ENCODE results near the gene FLVCR1. TPM values are rescaled to one million over a fixed set of nuclear protein-coding genes. Genes with fewer than 3 reads are reported as not detected.
"Not testable (repeated sequence)": the region's sequence is repeated elsewhere in the genome, so short reads cannot be mapped to it uniquely, and the experiment has no call there.

Gene FLVCR1
- total RNA-seq, 1 experiment from 2014 or later, result 9.6 TPM

- no peaks in the 10 kb centered on the region for H3K9me3 ChIP-seq (replicated peaks)
- H3K4me3 ChIP-seq, result no peak overlapping the region
- no peaks in the 10 kb centered on the region for H3K27me3 ChIP-seq (replicated peaks)
- no peaks in the 10 kb centered on the region for H3K4me1 ChIP-seq (replicated peaks)
- H3K36me3 ChIP-seq, result no peaks in the 10 kb centered on the region
- no peak overlapping the region for H3K27ac ChIP-seq
- no peak for DNase-seq (ENCODE audit: low read depth in 1 of 2, low spot score in 2 of 2)
Measured at GRCh38 chr1:212838145-212838544, 19.9 kb upstream of the FLVCR1 start.

DNA sequence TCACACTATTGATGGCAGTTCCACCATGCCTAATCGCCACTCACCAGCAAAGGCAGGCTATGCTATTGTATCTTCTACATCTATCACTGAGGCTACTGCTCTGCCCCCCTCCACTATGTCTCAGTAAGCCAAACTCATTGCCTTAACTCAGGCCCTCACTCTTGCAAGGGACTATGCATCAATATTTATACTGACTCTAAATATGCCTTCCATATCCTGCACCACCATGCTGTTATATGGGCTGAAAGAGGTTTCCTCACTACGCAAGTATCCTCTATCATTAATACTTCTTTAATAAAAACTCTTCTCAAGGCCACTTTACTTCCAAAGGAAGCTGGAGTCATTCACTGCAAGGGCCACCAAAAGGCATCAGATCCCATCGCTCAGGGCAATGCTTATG is 13.6 kb upstream of the FLVCR1 start:
- H3K27me3 ChIP-seq (replicated peaks); H3K9me3 ChIP-seq (replicated peaks); H3K4me1 ChIP-seq (replicated peaks); H3K4me3 ChIP-seq; H3K27ac ChIP-seq; DNase-seq (ENCODE audit: low read depth in 1 of 2, low spot score in 2 of 2); H3K36me3 ChIP-seq: not testable (repeated sequence)

GRCh38 chr1:212847549-212847948 is 10.5 kb upstream of the FLVCR1 start, which contains the start of gene SPATA45:
Gene SPATA45 (minus strand): TSS chr1:212847649. CDS start chr1:212836149, 11,500 bp downstream.
- H3K9me3 ChIP-seq (replicated peaks), result no peaks in the 10 kb centered on the region
- DNase-seq (ENCODE audit: low read depth in 1 of 2, low spot score in 2 of 2), result no peak
- no peak within 1 kb of the TSS for H3K27ac ChIP-seq
- H3K4me3 ChIP-seq, result no peak within 1 kb of the TSS
- H3K36me3 ChIP-seq, result no peaks in the 10 kb centered on the region
- H3K4me1 ChIP-seq (replicated peaks), result no peaks in the 10 kb centered on the region
- H3K27me3 ChIP-seq (replicated peaks), result no peaks in the 10 kb centered on the region

GRCh38 chr1:212852105-212852688 is 5.9 kb upstream of the FLVCR1 start:
- Histone ChIP-seq H3K27ac (no peak overlapping the region), H3K36me3 (no peaks in the 10 kb centered on the region), H3K27me3 (replicated peaks) (no peaks in the 10 kb centered on the region), H3K9me3 (replicated peaks) (no peaks in the 10 kb centered on the region), H3K4me3 (no peak overlapping the region), H3K4me1 (replicated peaks) (peaks cover 5% of the 10 kb centered on the region)
- no peak for DNase-seq (ENCODE audit: low read depth in 1 of 2, low spot score in 2 of 2)

GRCh38 chr1:212853658-212854057 is 4.4 kb upstream of the FLVCR1 start:
- Histone ChIP-seq H3K27me3 (replicated peaks) (no peaks in the 10 kb centered on the region), H3K9me3 (replicated peaks) (no peaks in the 10 kb centered on the region), H3K4me3 (no peak overlapping the region), H3K27ac (no peak overlapping the region), H3K36me3 (peaks cover 6% of the 10 kb centered on the region), H3K4me1 (replicated peaks) (peaks cover 7% of the 10 kb centered on the region)
- DNase-seq (ENCODE audit: low read depth in 1 of 2, low spot score in 2 of 2), result no peak

DNA sequence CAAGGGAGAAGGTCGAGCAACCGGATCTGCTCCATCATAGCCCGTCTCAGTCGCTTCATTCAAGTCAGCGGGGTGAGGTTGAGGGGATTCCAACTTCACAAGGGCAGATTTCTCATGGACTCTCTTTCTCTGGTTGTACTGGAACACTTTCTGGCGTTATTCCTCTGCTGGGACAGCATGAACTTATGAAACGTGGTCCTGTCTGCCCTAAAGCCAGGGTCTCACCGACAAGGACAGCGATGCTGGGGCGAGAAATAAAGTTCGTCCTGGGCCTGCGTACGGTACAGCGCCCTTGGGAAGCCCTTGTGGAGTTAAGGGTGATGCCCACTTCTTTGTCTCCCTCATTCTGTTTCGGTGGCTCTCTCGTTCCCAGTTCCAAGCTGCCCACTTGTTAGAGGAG is 1.3 kb upstream of the FLVCR1 start:
- DNase-seq (ENCODE audit: low read depth in 1 of 2, low spot score in 2 of 2), result no peak
- Histone ChIP-seq H3K4me1 (replicated peaks) (peaks cover 25% of the 10 kb centered on the region), H3K9me3 (replicated peaks) (no peaks in the 10 kb centered on the region), H3K27me3 (replicated peaks) (no peaks in the 10 kb centered on the region), H3K4me3 (peak overlapping the region; percentile 76), H3K27ac (no peak overlapping the region), H3K36me3 (peaks cover 14% of the 10 kb centered on the region)

- peak; percentile 45 to 50 for DNase-seq (ENCODE audit: low read depth in 1 of 2, low spot score in 2 of 2)
Measured at GRCh38 chr1:212858461-212859265, 588 bp downstream of the FLVCR1 start.

GRCh38 chr1:212860713-212861581 is 2.9 kb downstream of the FLVCR1 start:
- peaks cover 37% of the 10 kb centered on the region for H3K36me3 ChIP-seq
- H3K27ac ChIP-seq, result peak overlapping the region; percentile 5
- no peaks in the 10 kb centered on the region for H3K9me3 ChIP-seq (replicated peaks)
- H3K27me3 ChIP-seq (replicated peaks), result no peaks in the 10 kb centered on the region
- peaks cover 33% of the 10 kb centered on the region for H3K4me1 ChIP-seq (replicated peaks)
- H3K4me3 ChIP-seq, result no peak overlapping the region
- peak; percentile 73 to 77 for DNase-seq (ENCODE audit: low read depth in 1 of 2, low spot score in 2 of 2)

More at GRCh38 chr1:212858461-212859265, 588 bp downstream of the FLVCR1 start:
- H3K27me3 ChIP-seq (replicated peaks), result no peaks in the 10 kb centered on the region
- no peaks in the 10 kb centered on the region for H3K9me3 ChIP-seq (replicated peaks)
- H3K36me3 ChIP-seq, result peaks cover 27% of the 10 kb centered on the region
- H3K4me1 ChIP-seq (replicated peaks), result peaks cover 33% of the 10 kb centered on the region
- H3K4me3 ChIP-seq, result peak overlapping the region; percentile 76
- peak overlapping the region; percentile 63 for H3K27ac ChIP-seq

DNA sequence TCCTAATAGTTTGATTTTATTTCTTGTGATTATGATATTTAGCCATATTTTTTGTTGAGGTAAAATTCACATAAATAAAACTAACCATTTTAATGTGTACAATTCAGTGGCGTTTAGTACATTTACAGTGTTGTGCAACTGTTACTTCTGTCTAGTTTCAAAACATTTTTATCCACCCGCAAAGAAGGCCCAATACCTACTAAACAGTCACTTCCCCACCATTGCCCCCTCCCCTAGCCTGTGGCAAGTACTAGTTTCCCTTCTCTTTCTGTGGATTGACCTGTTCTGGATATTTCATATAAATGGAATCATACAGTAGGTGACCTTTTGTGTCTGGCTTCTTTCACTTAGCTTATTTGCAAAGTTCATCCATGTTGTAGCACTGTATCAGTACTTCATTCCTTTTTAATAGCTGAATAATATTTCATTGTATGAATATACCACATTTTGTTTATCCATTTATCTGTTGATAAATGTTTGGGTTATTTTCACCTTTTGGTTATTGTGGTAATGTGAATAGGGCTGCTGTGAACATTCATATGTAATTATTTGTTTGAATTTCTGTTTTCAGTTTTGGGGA is 4.1 kb downstream of the FLVCR1 start:
- peaks cover 46% of the 10 kb centered on the region for H3K36me3 ChIP-seq
- no peak overlapping the region for H3K4me3 ChIP-seq
- H3K27me3 ChIP-seq (replicated peaks), result no peaks in the 10 kb centered on the region
- H3K9me3 ChIP-seq (replicated peaks), result no peaks in the 10 kb centered on the region
- no peak for DNase-seq (ENCODE audit: low read depth in 1 of 2, low spot score in 2 of 2)
- peaks cover 29% of the 10 kb centered on the region for H3K4me1 ChIP-seq (replicated peaks)
- H3K27ac ChIP-seq, result no peak overlapping the region

- peaks cover 28% of the 10 kb centered on the region for H3K4me1 ChIP-seq (replicated peaks)
- H3K27ac ChIP-seq; H3K27me3 ChIP-seq (replicated peaks); H3K9me3 ChIP-seq (replicated peaks); H3K4me3 ChIP-seq; DNase-seq (ENCODE audit: low read depth in 1 of 2, low spot score in 2 of 2): not testable (repeated sequence)
- H3K36me3 ChIP-seq, result peaks cover 46% of the 10 kb centered on the region
Measured at GRCh38 chr1:212863345-212863744, 5.3 kb downstream of the FLVCR1 start.

- Histone ChIP-seq H3K4me1 (replicated peaks) (peaks cover 21% of the 10 kb centered on the region), H3K27me3 (replicated peaks) (no peaks in the 10 kb centered on the region), H3K4me3 (no peak overlapping the region), H3K9me3 (replicated peaks) (no peaks in the 10 kb centered on the region), H3K27ac (no peak overlapping the region), H3K36me3 (peaks cover 43% of the 10 kb centered on the region)
- no peak for DNase-seq (ENCODE audit: low read depth in 1 of 2, low spot score in 2 of 2)
Measured at GRCh38 chr1:212864201-212864600, 6.1 kb downstream of the FLVCR1 start.

GRCh38 chr1:212867192-212867591 is 9.1 kb downstream of the FLVCR1 start:
- no peak for DNase-seq (ENCODE audit: low read depth in 1 of 2, low spot score in 2 of 2)
- Histone ChIP-seq H3K27me3 (replicated peaks) (no peaks in the 10 kb centered on the region), H3K36me3 (peaks cover 48% of the 10 kb centered on the region), H3K4me1 (replicated peaks) (peaks cover 4% of the 10 kb centered on the region; the same call in 1 of the 2 replicates), H3K27ac (no peak overlapping the region), H3K4me3 (no peak overlapping the region), H3K9me3 (replicated peaks) (no peaks in the 10 kb centered on the region)

- no peaks in the 10 kb centered on the region for H3K4me1 ChIP-seq (replicated peaks)
- H3K36me3 ChIP-seq, result peaks cover 60% of the 10 kb centered on the region
- no peak for DNase-seq (ENCODE audit: low read depth in 1 of 2, low spot score in 2 of 2)
- no peaks in the 10 kb centered on the region for H3K9me3 ChIP-seq (replicated peaks)
- no peaks in the 10 kb centered on the region for H3K27me3 ChIP-seq (replicated peaks)
- no peak overlapping the region for H3K4me3 ChIP-seq
- no peak overlapping the region for H3K27ac ChIP-seq
Measured at GRCh38 chr1:212871976-212872375, 13.9 kb downstream of the FLVCR1 start.

Measured in SJSA1 (cell line).